Islet precursor cell (in vitro differentiated cells): Measurements from ENCODE around the gene COQ8A.
"Not testable (repeated sequence)": the region's sequence is repeated elsewhere in the genome, so short reads cannot be mapped to it uniquely, and the experiment has no call there.

ENCODE experiments used
- DNase-seq: peaks from one replicate; pipeline ENCODE4 v3.0.0-alpha.2; 2018

Gene COQ8A

DNA sequence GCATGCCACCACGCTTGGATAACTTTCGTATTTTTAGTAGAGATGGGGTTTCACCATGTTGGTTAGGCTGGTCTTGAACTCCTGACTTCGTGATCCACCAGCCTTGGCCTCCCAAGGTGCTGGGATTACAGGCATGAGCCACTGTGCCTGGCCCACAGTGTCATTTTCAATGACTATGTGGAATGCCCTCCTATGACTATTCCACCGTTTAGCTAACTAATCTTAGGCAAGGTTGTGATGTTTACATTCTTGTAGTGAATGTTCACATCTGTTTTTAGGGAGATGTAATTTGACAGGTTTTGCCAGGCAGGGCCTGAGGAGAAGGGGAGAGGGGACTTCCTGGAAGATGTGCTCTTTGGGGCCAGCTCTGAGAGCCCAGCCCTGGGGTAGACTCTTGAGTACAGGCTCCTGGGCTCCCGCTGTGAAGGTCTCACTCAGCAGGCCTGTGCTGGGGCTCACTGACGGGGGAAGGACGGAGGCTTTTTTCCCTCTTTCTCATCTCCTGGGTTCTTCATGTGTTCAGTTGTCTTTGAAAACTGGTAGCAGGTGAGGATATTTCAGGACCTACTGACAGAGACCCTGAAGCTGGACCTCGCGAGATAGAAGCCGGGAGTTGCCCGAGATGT, 13.2 kb downstream of the COQ8A start:
- no peak for DNase-seq

DNA sequence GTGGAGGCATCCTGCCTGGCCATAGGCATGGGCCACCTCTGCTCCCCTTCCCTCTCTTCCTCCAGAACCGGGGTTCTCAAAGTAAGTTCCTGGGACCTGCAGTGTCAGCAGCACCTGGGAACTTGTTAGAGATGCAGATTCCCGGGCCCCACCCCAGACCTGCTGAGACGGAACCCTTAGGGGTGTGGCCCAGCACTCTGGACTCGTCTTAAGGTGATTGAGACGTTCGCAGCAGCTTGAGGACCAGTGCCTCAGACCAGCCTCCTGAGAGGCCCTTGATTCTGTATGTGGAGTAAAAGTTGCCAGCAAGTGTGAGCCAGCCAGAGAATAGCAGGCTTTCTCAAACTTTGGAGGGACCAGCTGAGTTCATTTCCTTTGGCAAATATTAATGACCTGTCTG, 14.2 kb downstream of the COQ8A start:
- no peak for DNase-seq

DNA sequence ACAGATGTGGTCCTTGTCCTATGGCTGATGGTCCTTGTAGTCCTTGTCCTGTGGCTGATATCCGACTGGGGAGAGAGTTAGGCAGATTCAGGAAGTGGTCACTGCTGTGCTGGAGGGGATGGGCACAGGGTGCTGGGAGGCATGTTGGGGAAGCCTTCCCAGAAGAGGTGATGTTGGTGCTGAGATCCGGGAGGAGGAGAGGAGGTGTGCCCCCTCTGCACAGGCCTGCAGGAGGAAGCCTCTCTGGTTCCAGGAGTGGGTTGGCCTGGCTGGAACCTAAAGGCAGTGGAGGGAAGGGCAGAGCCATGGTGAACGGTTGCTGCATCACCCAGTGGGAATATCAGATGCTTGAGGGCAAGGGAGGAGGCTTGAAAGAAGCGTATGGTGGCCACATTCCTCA, 14.7 kb downstream of the COQ8A start:
- no peak for DNase-seq

DNA sequence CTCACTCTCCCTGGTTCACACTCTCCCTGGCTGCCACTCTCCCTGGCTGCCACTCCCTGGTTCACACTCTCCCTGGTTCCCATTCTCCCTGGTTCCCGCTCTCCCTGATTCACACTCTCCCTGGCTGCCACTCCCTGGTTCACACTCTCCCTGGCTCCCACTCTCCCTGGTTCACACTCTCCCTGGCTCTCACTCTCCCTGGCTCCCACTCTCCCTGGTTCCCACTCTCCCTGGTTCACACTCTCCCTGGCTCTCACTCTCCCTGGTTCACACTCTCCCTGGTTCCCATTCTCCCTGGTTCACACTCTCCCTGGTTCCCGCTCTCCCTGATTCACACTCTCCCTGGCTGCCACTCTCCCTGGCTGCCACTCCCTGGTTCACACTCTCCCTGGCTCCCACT, 15.8 kb downstream of the COQ8A start:
- DNase-seq = not testable (repeated sequence)

DNA sequence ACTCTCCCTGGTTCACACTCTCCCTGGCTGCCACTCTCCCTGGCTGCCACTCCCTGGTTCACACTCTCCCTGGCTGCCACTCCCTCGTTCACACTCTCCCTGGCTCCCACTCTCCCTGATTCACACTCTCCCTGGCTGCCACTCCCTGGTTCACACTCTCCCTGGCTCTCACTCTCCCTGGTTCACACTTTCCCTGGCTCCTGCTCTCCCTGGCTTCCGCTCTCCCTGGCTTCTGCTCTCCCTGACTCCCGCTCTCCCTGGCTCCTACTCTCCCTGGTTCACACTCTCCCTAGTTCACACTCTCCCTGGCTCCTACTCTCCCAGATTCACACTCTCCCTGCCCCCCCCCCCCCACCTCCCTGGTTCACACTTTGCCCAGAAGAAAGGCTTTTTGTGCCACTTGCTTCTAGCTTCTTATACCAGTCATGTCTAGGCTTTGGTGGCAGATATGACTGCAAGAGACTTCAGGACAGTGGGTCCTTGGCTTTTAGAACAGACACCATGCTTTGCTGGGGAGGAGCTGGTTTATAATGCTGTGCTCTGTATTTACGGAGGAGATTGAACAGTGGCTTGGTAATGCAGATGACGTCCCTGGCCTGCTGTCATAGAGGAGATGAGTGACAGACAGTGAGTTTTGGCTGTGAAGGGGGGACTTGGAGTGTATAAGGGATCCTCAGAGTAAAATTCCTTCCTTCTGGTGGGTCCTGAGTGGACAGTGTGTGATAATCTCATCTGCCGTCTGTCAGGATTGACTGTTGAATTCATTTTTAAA, 17.0 kb downstream of the COQ8A start:
- DNase-seq = no peak

DNA sequence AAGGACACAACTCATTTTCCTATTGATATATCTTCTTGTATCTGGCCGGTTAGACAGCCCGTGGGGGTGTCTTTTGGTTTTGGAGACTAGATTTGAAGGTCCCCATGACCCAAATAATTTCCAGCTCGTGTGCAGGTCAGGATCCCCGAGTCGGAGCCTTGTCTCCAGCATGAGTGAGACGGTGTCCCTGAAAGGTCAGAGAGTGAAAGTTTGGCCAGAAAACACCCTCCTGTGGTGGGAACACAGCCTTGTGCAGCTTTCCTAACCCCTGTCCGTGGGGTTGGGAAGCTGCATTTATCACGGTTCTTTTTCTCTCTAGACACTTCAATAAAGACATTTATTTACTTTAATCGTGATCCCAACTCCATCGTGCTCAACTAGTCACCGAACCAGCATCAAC, 17.6 kb downstream of the COQ8A start:
- no peak for DNase-seq

DNA sequence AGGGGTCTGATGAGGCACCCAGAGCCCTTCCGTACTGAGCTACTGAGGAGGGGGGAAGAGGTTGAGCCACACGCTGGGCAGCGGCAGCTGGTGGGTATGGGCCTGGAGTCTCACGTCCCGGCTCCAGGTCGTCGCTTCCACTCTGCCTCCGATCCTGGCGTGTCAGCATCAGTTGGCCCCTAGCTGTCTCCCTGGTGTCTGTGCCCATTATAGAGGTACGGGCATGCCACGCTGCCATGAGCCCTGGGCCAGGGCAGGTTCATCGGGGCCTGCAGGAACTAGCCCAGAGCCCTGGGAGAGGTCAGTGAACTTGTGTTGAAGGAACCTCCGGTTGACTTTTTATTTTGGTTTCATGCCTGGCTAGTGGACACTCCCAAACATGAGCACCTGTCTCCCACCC, 18.2 kb downstream of the COQ8A start:
- peak; percentile 17 for DNase-seq

DNA sequence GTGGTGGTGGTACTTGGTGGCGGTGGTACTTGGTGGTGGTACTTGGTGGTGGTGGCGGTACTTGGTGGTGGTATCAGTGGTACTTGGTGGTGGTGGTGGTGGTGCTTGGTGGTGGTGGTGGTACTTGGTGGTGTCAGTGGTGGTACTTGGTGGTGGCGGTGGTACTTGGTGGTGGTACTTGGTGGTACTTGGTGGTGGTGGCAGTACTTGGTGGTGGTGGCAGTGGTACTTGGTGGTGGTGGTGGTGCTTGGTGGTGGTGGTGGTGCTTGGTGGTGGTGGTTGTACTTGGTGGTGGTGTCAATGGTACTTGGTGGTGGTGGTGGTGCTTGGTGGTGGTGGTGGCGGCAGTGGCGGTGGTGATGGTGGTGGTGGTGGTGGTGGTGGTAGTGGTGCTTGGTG, 20.2 kb downstream of the COQ8A start:
- no peak for DNase-seq

DNA sequence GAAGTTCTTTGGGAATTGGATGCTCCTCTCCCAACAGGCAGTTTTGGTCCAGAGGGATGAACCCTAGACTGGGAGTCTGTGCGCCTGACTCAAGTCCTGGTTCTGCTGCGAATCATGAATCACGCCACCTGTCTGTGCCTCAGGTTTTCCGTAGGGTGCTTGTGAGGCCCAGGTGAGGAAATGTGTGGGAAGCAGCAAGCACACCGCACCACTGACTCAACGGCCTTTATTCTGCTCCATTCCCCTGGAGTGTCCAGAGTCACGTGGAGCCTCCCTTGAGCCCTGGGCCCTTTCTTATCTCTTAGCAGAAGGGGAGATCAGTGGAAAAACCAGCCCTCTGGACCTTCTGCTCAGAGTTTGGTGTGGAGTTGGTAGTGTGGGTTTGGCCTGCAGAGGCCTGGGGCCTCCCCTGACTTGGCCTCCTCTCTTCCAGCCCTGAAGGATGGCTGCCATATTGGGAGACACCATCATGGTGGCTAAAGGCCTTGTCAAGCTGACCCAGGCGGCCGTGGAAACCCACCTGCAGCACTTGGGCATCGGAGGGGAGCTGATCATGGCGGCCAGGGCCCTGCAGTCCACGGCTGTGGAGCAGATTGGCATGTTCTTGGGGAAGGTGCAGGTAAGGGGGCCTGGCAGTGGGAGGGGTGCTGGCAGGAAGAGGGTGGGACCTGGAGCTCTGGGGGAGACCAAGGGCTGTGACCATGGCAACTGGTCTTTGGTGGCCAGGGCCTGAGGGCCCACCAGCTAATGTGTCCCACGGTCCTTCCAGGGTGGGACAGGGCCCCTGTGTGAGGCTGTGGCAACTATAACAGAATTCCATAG, 21.1 kb downstream of the COQ8A start:
- no peak for DNase-seq

DNA sequence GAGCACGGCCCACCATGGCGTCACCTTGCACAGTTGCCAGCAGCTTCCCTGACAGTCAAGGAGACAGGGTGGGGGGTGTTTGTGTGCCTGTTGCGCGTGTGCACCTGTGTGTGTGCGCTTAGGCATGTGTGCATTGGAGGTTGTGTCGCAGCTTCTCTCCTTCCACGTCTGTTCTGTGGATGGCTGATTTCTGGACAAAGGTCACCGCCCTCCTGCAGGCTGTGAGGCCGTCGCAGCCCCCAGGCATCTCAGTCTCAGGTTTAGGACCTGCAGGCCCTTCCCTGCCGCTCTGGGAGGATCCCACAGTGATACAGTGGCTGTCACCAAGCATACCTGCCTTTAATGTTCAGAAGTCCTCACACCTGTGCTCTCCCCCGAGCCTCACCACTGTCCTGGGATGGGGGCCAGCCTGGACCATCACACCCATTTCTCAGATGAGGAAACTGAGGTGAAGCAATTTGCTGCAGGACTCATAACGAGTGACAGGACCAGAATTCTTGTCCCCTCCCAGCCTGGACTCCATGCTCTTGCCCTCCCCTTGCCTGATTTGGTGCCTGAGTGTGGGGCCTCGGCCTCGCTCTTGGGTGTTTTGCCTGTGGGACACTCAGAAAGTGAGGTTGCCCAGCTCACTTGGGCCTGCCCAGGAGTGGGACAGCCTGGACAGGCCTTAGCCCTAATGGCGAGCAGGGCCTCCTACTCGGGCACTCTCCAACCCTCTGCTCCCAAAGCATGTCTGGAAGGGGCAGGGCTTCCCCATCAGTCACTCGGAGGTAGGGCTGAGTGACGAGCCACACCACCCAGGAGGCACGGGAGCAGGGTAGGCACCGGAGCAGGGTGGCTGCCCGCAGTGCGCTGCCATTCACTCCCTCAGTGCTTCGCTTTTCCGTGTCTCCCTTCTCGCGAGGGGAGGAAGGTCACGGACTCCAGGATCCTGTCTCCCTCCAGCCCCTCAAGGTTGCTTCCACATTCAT, 22.6 kb downstream of the COQ8A start:
- DNase-seq = no peak

DNA sequence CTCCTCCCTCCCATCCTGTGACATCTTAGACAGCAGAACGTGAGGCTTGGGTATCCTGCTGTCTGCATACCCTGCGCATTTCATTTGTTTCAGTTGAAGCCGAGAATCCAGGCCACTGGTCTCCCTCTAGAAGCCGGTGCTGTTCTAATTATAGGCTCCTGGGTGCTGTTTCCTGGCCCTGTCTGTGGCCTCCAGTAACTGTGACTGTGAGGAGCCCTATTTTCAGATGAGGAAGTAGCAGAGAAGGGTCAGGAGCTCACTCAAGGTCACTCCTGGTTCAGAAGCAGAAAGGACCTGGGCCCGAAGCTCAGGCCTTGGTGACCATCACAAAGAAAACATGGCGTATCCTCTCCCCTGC, 24.0 kb downstream of the COQ8A start:
- no peak for DNase-seq

DNA sequence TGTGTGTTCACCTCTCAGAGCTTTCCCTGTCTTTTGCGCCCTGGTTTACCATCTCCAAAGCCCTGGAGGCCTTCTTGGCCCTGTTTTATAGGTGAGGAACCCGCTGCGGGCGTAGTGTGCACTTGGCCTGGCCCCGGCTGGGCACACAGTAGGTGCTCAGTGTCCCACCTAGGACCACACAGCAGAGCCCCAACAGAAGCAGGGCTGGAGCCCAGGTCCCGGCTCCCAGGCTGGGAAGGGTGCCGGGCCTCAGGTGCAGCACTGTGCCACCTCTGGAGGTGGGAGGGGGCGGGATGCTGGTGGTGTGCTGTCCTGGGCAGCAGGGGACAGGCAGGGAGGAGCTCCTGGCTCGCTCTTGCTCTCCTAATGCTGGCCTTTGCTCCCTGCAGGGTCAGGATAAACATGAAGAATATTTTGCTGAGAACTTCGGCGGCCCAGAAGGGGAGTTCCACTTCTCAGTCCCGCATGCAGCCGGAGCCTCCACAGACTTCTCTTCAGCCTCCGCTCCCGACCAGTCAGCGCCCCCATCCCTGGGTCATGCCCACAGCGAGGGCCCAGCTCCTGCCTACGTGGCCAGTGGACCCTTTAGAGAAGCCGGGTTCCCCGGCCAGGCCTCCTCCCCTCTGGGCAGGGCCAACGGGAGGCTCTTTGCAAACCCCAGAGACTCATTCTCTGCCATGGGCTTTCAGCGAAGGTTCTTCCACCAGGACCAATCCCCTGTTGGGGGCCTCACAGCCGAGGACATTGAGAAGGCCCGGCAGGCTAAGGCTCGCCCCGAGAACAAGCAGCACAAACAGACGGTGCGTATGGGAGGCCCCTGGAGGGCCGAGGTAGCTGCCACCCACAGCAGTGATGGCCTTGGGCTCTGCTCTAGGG, 24.8 kb downstream of the COQ8A start:
- no peak for DNase-seq

DNA sequence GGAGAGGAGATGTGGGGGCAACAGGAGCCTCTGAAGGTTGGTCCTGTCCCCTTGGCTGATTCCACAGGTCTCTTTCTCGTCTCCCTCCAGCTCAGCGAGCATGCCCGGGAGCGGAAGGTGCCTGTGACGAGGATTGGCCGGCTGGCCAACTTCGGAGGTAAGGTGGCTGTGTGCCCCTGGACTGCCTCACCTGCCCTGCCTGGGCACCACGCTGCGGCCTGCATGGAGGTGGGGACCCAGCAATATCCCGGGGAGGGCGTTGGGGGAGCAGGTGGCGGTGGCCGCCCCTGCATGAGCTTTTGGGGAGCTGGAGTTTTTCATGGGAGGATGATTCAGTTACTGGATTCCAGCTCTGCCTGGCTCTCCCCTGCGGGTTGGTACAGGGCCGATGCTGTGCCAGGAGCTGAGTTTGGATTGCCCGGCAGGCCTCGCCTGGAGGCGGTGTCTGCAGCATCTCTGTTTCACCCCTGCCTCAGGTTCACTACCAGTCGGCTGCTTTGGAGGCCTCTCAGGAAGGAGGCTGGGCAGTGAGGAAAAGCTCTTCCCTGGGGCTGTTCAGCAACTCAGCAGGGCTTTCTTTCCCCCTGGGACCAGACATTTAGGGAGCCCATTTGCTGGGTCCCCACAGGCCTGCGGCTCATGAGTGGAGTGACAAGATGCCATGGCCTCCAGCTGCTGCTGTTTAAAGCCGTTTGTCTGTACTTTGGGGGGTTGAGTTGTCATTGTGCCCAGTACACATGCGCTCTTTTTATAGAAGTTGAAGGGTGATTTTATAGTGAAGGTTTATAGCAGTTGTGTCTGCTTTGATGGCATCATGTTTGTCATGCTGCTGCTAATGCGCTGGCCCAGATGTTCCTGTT, 25.7 kb downstream of the COQ8A start:
- DNase-seq = no peak

DNA sequence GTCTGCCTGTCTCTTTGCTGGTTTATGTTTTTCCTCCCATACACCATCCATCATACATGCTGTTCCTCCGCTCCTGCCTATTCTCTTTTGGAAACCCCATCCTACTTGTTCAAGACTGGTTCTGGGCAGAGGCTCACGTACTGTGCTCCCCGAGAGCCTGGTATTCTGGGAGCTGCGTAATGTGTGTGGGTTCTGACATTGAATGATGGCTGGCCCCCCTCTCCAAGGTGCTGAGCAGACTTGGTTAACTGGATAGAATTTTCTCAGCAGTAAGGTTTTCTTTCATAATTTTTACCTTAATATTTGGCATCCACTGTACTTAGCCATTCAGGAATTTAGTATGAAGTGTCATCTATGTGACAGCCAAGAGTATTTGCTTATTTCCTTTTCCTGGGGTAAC, 26.6 kb downstream of the COQ8A start:
- no peak for DNase-seq

DNA sequence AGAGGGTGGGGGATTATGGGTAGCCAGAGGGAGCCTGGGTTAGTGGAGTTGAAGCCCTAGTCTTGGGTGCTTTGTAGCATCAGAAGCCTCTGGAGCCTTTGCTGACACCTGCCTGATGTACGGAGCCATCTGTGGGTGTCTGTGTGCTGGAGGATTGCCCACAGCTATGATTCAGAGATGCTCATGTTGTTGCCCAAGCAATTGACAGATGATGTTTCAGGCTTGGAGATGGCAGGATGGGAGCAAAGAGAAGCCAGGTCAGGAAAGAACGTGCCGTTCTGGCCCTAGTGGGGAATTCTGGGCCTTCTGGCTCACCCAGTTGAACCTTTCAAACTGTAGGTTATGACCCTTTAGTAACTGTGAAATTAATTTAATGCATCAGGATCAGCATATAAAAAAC, 27.6 kb downstream of the COQ8A start:
- DNase-seq = no peak

DNA sequence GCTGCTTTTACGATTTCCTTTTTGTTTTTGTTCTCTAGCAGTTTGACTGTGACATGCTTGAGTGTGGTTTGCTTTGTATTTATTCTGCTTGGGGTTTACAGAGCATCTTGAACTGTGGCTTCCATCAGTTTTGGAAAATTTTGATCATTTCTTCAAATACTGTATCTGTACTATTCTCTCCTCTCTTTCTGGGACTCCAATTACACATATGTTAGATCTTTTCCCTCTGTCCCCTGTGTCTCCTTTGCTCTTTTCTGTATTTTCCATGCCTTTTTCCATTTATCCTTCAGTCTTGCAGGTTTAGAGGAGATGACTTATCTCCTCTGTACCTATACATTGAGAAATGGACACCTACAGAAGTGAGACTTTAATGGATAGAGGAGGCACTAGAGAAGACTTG, 31.7 kb downstream of the COQ8A start:
- no peak for DNase-seq

DNA sequence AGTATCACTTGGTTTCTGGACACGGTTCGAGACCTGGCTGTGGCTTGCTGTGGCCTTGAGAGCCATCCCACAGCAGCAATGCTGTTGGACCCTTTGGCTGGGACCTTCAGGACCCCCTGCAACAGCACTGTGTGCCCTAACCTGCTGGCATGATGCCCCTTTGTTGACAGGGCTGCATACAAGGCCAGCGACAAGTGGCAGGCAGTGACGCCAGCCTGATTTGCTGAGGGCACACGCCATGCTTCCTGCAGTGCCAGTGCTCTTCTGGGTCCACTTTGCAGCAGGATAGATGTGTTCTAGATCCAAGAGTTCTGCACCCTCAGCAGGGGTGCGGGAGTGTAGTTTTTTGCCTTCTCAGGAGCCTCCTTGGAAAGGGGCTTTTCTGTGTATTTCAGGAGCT, 32.8 kb downstream of the COQ8A start:
- DNase-seq = no peak

DNA sequence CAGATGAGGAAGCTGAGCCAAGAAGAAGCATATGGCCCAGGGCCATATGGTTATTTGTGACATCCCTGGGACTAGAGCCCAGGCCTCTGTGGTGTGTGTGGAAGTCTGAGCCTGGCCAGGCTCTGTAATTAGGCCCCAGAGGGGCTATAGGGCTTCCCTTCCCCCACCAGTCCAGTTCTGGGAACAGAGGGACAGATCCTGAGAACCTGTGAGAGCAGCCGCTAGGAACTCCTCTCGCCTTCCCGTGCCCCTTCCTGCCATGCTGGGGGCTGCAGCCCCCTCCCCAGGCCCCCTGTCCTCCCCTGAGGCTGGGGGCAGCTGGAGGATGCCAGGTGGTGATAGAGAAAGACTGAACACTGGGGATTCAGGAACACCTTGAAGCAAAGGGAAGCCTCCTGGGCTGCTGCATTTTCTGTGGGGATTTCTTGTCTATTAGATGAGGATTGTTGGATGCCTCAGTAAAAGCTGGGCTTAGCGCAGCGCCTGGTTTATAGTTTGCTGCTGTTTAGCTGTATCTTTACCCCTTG, 33.3 kb downstream of the COQ8A start:
- peak; percentile 75 for DNase-seq

DNA sequence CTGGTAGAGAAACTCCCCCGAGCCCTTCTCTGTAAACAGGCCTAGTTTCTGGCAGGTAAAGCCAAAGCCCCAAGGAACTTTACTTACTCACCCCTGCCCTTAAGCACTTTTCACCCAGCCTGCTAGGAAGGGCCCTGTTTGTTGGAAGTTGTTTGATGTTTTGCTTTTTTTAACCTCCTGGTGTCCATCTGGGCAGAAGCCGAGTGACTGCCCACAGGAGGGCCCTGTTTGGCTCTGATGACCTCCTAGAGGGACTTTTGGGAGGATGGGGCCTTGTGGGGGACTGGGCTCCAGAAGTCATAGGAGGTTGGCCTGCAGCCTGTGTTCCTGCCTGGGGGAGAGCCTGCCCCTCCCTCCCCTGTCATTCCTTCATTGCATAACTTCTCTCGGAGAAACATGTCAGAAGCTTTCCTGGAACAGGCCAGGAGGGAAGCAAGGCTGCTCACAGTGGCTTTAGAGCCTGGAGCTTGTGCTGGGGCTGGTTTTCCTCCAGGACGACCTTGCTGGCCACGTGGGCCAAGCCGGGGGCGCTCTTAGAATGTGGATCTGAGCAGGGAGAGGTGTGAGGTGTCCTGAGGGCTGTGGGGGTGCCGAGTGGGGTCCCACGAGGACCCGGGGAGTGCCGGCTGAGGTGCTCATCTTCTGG, 33.9 kb downstream of the COQ8A start:
- DNase-seq = peak; percentile 78
